ENCODE data around the gene MPC1. TPM values are rescaled to one million over a fixed set of nuclear protein-coding genes. Genes with fewer than 3 reads are reported as not detected.

The MPC1 gene
- total RNA-seq, 2 experiments from 2014 or later, result 17.4 to 19.3 TPM

- ATAC-seq (ENCODE audit: poor library complexity), result no peak
- ChIA-PET CTCF (no interaction called here), POLR2A (no interaction called here)
- TF ChIP-seq CTCF (IDR thresholded peaks at IDR 0.05), result no peak
- intact Hi-C loops (cut with DNase I, micrococcal nuclease), result no loop called here
- Histone ChIP-seq H3K27me3 (ENCODE audit: control insufficient read depth in 1 of 2, insufficient read depth in 2 of 2, low read length in 2 of 2) (no peaks in the 10 kb centered on the region), H3K36me3 (ENCODE audit: insufficient read depth, low read length) (peaks cover 3% of the 10 kb centered on the region), H3K9me3 (ENCODE audit: control insufficient read depth in 1 of 2, insufficient read depth in 1 of 2, low read length in 2 of 2) (peaks cover 0 to 5% of the 10 kb centered on the region in 2 experiments), H3K4me3 (ENCODE audit: low read length) (no peak overlapping the region), H3K4me1 (ENCODE audit: insufficient read depth, low read length) (peaks cover 73% of the 10 kb centered on the region), H3K27ac (ENCODE audit: low read depth in 1 of 2, low read length in 2 of 2) (peak overlapping the region; percentile 47 to 75)
- Mint-ChIP-seq H3K27ac (peak overlapping the region; percentile 98), H3K36me3 (ENCODE audit: low read depth) (peaks cover 22% of the 10 kb centered on the region), H3K9me3 (peaks cover 8% of the 10 kb centered on the region), H3K4me3 (peak overlapping the region; percentile 45), H3K27me3 (no peaks in the 10 kb centered on the region), H3K4me1 (ENCODE audit: low read depth) (peaks cover 62% of the 10 kb centered on the region)
- DNase-seq, result no peak
Measured at GRCh38 chr6:166420351-166420750, 37.6 kb upstream of the MPC1 start.

- DNase-seq (peak in 1 of 14 experiments; percentile 34), ATAC-seq (ENCODE audit: poor library complexity) (no peak)
- Mint-ChIP-seq H3K36me3 (ENCODE audit: low read depth) (peaks cover 26% of the 10 kb centered on the region), H3K4me1 (ENCODE audit: low read depth) (peaks cover 68% of the 10 kb centered on the region), H3K9me3 (peaks cover 11% of the 10 kb centered on the region), H3K27me3 (no peaks in the 10 kb centered on the region), H3K4me3 (peak overlapping the region; percentile 35), H3K27ac (peak overlapping the region; percentile 98)
- POLR2A ChIA-PET, result interaction anchor here (0.6 to 1.0 kb wide), 2 partner anchors 18 to 111 kb away, joined by 3 to 4 read pairs; partner anchors contain the start of gene PRR18
- H3K36me3 ChIP-seq (ENCODE audit: insufficient read depth, low read length), result peaks cover 3% of the 10 kb centered on the region
- H3K27ac ChIP-seq (ENCODE audit: low read depth in 1 of 2, low read length in 2 of 2), result peak overlapping the region; percentile 47 to 75
- no peak overlapping the region for H3K4me3 ChIP-seq (ENCODE audit: low read length)
- H3K9me3 ChIP-seq (ENCODE audit: control insufficient read depth in 1 of 2, insufficient read depth in 1 of 2, low read length in 2 of 2), result peaks cover 0 to 5% of the 10 kb centered on the region in 2 experiments
- H3K4me1 ChIP-seq (ENCODE audit: insufficient read depth, low read length), result peaks cover 79% of the 10 kb centered on the region
- CTCF ChIA-PET, result interaction anchor here (1.3 kb wide), 1 partner anchor 38 kb away, joined by 4 read pairs; no protein-coding TSS in a partner anchor
- no peaks in the 10 kb centered on the region for H3K27me3 ChIP-seq (ENCODE audit: control insufficient read depth in 1 of 2, insufficient read depth in 2 of 2, low read length in 2 of 2)
- TF ChIP-seq CTCF (IDR thresholded peaks at IDR 0.05), result no peak
- intact Hi-C loops (cut with DNase I, micrococcal nuclease), result loop anchor here (5.0 to 10.0 kb wide), 2 partner anchors 37 to 205 kb away; partner anchors contain the start of genes MPC1 (in 2 of the 2) and RPS6KA2 (in 1 of the 2)
Measured at GRCh38 chr6:166419717-166420116, 37.0 kb upstream of the MPC1 start.

- TF ChIP-seq CTCF (IDR thresholded peaks at IDR 0.05), result no peak
- peak overlapping the region; percentile 35 for H3K4me3 Mint-ChIP-seq
- CTCF ChIA-PET, result interaction anchor here (1.3 kb wide), 1 partner anchor 37 kb away, joined by 4 read pairs; no protein-coding TSS in a partner anchor
- no peaks in the 10 kb centered on the region for H3K27me3 Mint-ChIP-seq
- H3K27ac ChIP-seq (ENCODE audit: low read depth in 1 of 2, low read length in 2 of 2), result peak overlapping the region; percentile 47 to 75
- no peak overlapping the region for H3K4me3 ChIP-seq (ENCODE audit: low read length)
- intact Hi-C loops (cut with DNase I, micrococcal nuclease), result loop anchor here (5.0 to 10.0 kb wide), 2 partner anchors 37 to 206 kb away; partner anchors contain the start of genes MPC1 (in 2 of the 2) and RPS6KA2 (in 1 of the 2)
- H3K27ac Mint-ChIP-seq, result peak overlapping the region; percentile 98
- ATAC-seq (ENCODE audit: poor library complexity) (peak; percentile 23), DNase-seq (peak in 13 of 14 experiments; percentile 42 to 85 (median 57))
- peaks cover 3% of the 10 kb centered on the region for H3K36me3 ChIP-seq (ENCODE audit: insufficient read depth, low read length)
- peaks cover 26% of the 10 kb centered on the region for H3K36me3 Mint-ChIP-seq (ENCODE audit: low read depth)
- no peaks in the 10 kb centered on the region for H3K27me3 ChIP-seq (ENCODE audit: control insufficient read depth in 1 of 2, insufficient read depth in 2 of 2, low read length in 2 of 2)
- H3K4me1 ChIP-seq (ENCODE audit: insufficient read depth, low read length), result peaks cover 82% of the 10 kb centered on the region
- POLR2A ChIA-PET, result interaction anchor here (0.6 to 1.2 kb wide), 5 partner anchors 16 to 126 kb away, joined by 3 to 4 read pairs (median 3); partner anchors contain the start of gene PRR18
- H3K9me3 Mint-ChIP-seq, result peaks cover 11% of the 10 kb centered on the region
- H3K4me1 Mint-ChIP-seq (ENCODE audit: low read depth), result peaks cover 73% of the 10 kb centered on the region
- H3K9me3 ChIP-seq (ENCODE audit: control insufficient read depth in 1 of 2, insufficient read depth in 1 of 2, low read length in 2 of 2), result peaks cover 0 to 5% of the 10 kb centered on the region in 2 experiments
Measured at GRCh38 chr6:166419286-166419685, 36.5 kb upstream of the MPC1 start.

Data from CD4-positive, alpha-beta T cell (primary cell).